Fibroblast of the aortic adventitia (primary cell): Measurements from ENCODE around the gene UBR2. TPM values are rescaled to one million over a fixed set of nuclear protein-coding genes. Genes with fewer than 3 reads are reported as not detected.

Source experiments
- DNase-seq: peaks from one replicate; pipeline ENCODE4 v3.0.0-alpha.2; 2010; ENCODE audit warnings: low read depth
- H3K4me3 ChIP-seq: 2 replicates; pipeline ENCODE4 v1.5.1; 2011; ENCODE audit warnings: low read depth, mild to moderate bottlenecking, control low read depth, low read length, moderate library complexity
- CTCF ChIP-seq: IDR thresholded peaks from 2 replicates; pipeline ENCODE4 v1.5.1; 2011; ENCODE audit warnings: mild to moderate bottlenecking, low read length, control low read depth, inconsistent platforms; ENCODE audit not compliant: insufficient read depth
- total RNA-seq: library from RNA; depleted of rRNA; stranded (reverse); fragments of >200 nt; gene quantifications from 2 replicates; pipeline ENCODE4 v1.2.3, GENCODE V29; 2012; ENCODE audit warnings: low replicate concordance

UBR2 gene
- total RNA-seq, 1 donor = 35.9 TPM

DNA sequence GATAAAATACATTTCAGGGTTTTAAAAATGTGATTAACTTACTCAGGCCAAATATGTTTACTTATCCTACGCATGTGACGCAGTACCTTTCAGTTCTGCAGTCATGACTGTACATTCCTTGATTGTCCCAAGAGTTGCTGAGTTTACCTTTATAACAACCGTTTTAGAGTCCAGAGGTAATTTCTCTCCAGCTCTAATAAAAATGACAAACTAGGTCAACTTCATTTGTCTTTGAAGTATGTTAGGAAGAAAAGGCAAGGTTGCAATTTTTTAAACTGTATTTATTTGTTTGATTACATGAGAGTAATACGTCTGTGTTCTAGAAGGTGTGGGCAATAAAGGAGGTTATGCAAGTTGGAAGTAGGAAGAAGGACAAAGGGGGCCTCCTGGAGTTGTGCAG is 38.6 kb upstream of the UBR2 start:
- TF ChIP-seq CTCF = no peak
- no peak for DNase-seq
- no peak overlapping the region for H3K4me3 ChIP-seq

DNA sequence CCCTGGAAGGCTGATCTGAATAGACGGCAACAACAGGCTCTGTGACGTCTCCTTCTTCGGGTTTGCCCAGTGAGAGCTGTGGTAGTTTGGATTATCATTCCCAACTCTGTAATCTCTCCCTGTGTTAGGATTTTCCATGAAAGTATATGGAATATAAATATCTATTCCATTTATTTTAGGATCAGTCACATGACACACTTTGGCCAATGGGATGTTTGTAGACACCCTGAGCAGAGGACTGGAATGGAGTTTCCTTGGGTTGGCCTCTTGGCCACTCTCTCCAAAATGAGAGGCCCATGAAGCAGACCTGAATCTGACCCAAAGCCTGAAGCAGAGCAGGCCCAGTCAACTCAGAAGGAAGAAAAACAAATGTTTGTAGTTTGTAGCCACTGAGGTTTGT is 37.2 kb upstream of the UBR2 start:
- no peak for DNase-seq
- no peak overlapping the region for H3K4me3 ChIP-seq
- TF ChIP-seq CTCF = no peak

GRCh38 chr6:42527204-42527603 is 36.6 kb upstream of the UBR2 start:
- DNase-seq = no peak
- no peak overlapping the region for H3K4me3 ChIP-seq
- no peak for TF ChIP-seq CTCF

DNA sequence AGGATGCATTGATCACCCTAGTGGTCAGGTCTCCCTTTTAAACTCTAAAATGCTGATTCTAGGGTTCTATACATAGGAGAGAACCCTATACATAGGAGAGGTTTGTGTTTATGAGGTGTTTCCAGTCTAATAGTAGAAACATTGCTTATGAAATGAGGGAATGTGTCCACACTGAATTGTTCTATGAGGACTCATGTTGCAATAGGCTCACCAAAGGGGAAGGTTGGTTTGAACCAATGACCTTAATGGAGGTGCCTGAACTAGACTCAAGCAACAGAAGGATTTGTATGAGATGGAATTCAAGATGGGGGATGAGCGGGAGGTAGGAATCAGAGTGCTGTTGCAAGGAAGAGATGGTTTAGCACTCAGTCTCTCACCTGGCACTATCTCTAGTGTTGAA is 33.5 kb upstream of the UBR2 start:
- no peak for TF ChIP-seq CTCF
- no peak for DNase-seq
- no peak overlapping the region for H3K4me3 ChIP-seq

GRCh38 chr6:42530751-42531150 is 33.1 kb upstream of the UBR2 start:
- TF ChIP-seq CTCF = no peak
- H3K4me3 ChIP-seq = no peak overlapping the region
- no peak for DNase-seq

GRCh38 chr6:42532038-42532669 is 31.7 kb upstream of the UBR2 start:
- H3K4me3 ChIP-seq = no peak overlapping the region
- DNase-seq = peak; percentile 79
- TF ChIP-seq CTCF = peak; percentile 83

DNA sequence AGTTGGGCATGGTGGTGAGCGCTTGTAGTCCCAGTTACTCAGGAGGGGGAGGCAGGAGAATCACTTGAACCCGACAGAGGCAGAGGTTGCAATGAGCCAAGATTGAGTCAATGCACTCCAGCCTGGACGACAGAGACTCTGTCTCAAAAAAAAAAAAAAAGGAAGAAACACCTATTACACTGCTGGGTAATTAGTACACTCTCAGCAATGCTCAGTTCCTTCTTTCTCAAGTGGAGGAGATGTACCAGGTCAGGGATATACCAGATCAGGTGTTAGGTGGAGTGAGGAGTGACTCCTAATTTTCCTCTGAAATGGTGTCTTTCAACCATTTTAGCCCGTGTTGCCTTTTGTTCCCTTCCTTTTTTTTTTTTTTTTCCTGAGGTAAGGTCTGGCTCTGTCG is 30.0 kb upstream of the UBR2 start:
- TF ChIP-seq CTCF = no peak
- no peak for DNase-seq
- H3K4me3 ChIP-seq = no peak overlapping the region
